Upper lobe of right lung (tissue), 1 donor: Measurements from ENCODE around the gene TMEM163. TPM values are rescaled to one million over a fixed set of nuclear protein-coding genes. Genes with fewer than 3 reads are reported as not detected.
"Not testable (repeated sequence)": the region's sequence is repeated elsewhere in the genome, so short reads cannot be mapped to it uniquely, and the experiment has no call there.

Source experiments
- ATAC-seq: fragments of 200-7000 bp; cut with Tn5 transposase; one replicate; pipeline ENCODE4 v1.9.1; 2020; ENCODE audit warnings: mild to moderate bottlenecking, moderate library complexity
- DNase-seq: peaks from one replicate; pipeline ENCODE4 v3.0.0-alpha.2; 2020
- H3K27ac ChIP-seq: fragments of 200-600 bp; one replicate; pipeline ENCODE4 v1.8.0; 2022
- H3K27me3 ChIP-seq: fragments of 200-600 bp; one replicate; pipeline ENCODE4 v1.8.0; 2022; ENCODE audit warnings: mild to moderate bottlenecking
- H3K36me3 ChIP-seq: fragments of 200-600 bp; one replicate; pipeline ENCODE4 v1.8.0; 2022
- H3K4me1 ChIP-seq: fragments of 200-600 bp; one replicate; pipeline ENCODE4 v1.8.0; 2022
- H3K4me3 ChIP-seq: fragments of 200-600 bp; one replicate; pipeline ENCODE4 v1.8.0; 2022; ENCODE audit warnings: mild to moderate bottlenecking
- H3K9me3 ChIP-seq: fragments of 200-600 bp; one replicate; pipeline ENCODE4 v1.8.0; 2022
- CTCF ChIP-seq: fragments of 200-600 bp; IDR thresholded peaks from one replicate; pipeline ENCODE4 v1.8.0; 2022; ENCODE audit warnings: antibody characterized with exemption
- intact Hi-C: fragments of 100-400 bp; cut with DNase I; formaldehyde crosslinking; loops from one replicate; pipeline ENCODE4 v1.11.0; 2022
- total RNA-seq: library from RNA; stranded (reverse); fragmentation: NEBNext Ultra II Directional; extraction: Animal tissue kit (Norgen Biotek cat#: 25700); gene quantifications from one replicate; pipeline ENCODE4 v1.2.1, GENCODE V29; 2021
- donor health status: DM: no; HTN: yes; CAD: no; lungs with severe emphysema.

Gene TMEM163
- total RNA-seq, 1 donor from 2014 or later = 34.6 TPM

GRCh38 chr2:134599236-134599635 is 119.6 kb downstream of the TMEM163 start:
- DNase-seq (no peak), ATAC-seq (no peak)
- Histone ChIP-seq H3K27ac (no peak overlapping the region), H3K4me3 (no peak overlapping the region), H3K27me3 (no peaks in the 10 kb centered on the region), H3K4me1 (no peaks in the 10 kb centered on the region), H3K9me3 (no peaks in the 10 kb centered on the region), H3K36me3 (no peaks in the 10 kb centered on the region)
- TF ChIP-seq CTCF = no peak
- intact Hi-C loops = no loop called here

GRCh38 chr2:134594399-134594798 is 124.4 kb downstream of the TMEM163 start:
- Histone ChIP-seq H3K27me3 (no peaks in the 10 kb centered on the region), H3K4me3 (no peak overlapping the region), H3K9me3 (peaks cover 8% of the 10 kb centered on the region), H3K27ac (no peak overlapping the region), H3K4me1 (no peaks in the 10 kb centered on the region), H3K36me3 (no peaks in the 10 kb centered on the region)
- intact Hi-C loops = no loop called here
- DNase-seq (no peak), ATAC-seq (no peak)
- no peak for TF ChIP-seq CTCF

GRCh38 chr2:134593519-134593918 is 125.3 kb downstream of the TMEM163 start:
- H3K4me3 ChIP-seq = no peak overlapping the region
- no peak for DNase-seq
- intact Hi-C loops = no loop called here

GRCh38 chr2:134592377-134592776 is 126.4 kb downstream of the TMEM163 start:
- Histone ChIP-seq H3K4me3 (no peak overlapping the region), H3K27me3 (no peaks in the 10 kb centered on the region), H3K9me3 (peaks cover 8% of the 10 kb centered on the region), H3K27ac (no peak overlapping the region), H3K4me1 (no peaks in the 10 kb centered on the region), H3K36me3 (no peaks in the 10 kb centered on the region)
- no peak for TF ChIP-seq CTCF
- ATAC-seq (no peak), DNase-seq (no peak)
- intact Hi-C loops = no loop called here

More at GRCh38 chr2:134593519-134593918, 125.3 kb downstream of the TMEM163 start:
- Histone ChIP-seq H3K9me3 (peaks cover 8% of the 10 kb centered on the region), H3K27ac (no peak overlapping the region), H3K4me1 (no peaks in the 10 kb centered on the region), H3K27me3 (no peaks in the 10 kb centered on the region), H3K36me3 (no peaks in the 10 kb centered on the region)
- ATAC-seq = no peak
- no peak for TF ChIP-seq CTCF

GRCh38 chr2:134591526-134591925 is 127.3 kb downstream of the TMEM163 start:
- Histone ChIP-seq H3K4me1 (no peaks in the 10 kb centered on the region), H3K4me3 (no peak overlapping the region), H3K9me3 (peaks cover 8% of the 10 kb centered on the region), H3K27ac (no peak overlapping the region), H3K36me3 (no peaks in the 10 kb centered on the region), H3K27me3 (no peaks in the 10 kb centered on the region)
- no peak for TF ChIP-seq CTCF
- no peak for ATAC-seq
- intact Hi-C loops = no loop called here
- no peak for DNase-seq

- Histone ChIP-seq H3K9me3 (peaks cover 8% of the 10 kb centered on the region), H3K4me3 (no peak overlapping the region), H3K27me3 (no peaks in the 10 kb centered on the region), H3K4me1 (peaks cover 4% of the 10 kb centered on the region), H3K36me3 (no peaks in the 10 kb centered on the region), H3K27ac (no peak overlapping the region)
- ATAC-seq (no peak), DNase-seq (no peak)
- TF ChIP-seq CTCF = no peak
- intact Hi-C loops = no loop called here
These were observed 128.1 kb downstream of the TMEM163 start for GRCh38 chr2:134590679-134591078.

- H3K36me3 ChIP-seq, ATAC-seq, H3K27ac ChIP-seq, intact Hi-C loops, H3K27me3 ChIP-seq, H3K9me3 ChIP-seq, H3K4me1 ChIP-seq, H3K4me3 ChIP-seq, DNase-seq: not testable (repeated sequence)
These were observed 129.4 kb downstream of the TMEM163 start for GRCh38 chr2:134589171-134590083.
